HG02571 (cell line): ENCODE results near the gene ZDHHC17.
A peak's percentile ranks its signal among the peaks of the same experiment; 100 is the strongest.

Experiments used
- ATAC-seq: cut with Tn5 transposase; IDR thresholded peaks from one replicate; pipeline ENCODE4 v1.9.1; 2021; ENCODE audit warnings: mild to moderate bottlenecking, moderate library complexity; ENCODE audit not compliant: unreplicated experiment

ZDHHC17 gene

DNA sequence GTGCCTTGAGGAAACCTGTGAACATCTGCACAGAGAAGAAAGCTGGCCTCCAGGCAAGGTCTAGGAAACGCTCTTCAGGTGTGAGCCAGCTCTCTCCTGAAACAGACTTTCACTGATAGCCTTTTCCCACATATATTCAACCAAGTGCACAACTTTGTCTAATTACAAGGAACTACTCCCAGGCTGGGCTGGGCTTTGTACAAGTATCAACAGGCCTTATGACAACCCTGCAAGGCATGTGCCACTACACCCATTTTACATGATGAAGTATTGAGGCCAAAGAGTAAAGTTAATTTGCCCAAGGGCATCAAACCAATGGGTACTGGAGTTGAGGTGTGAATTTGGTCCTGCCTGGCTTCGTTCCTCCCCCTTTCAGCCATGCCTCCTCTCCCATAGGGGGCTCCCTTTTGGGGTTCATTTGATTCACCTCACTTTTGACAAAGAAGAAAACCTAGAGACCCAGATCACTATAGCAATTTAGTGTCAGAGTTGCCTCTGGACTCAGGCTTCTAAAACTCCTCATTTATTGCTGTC lies 112.8 kb downstream of the ZDHHC17 start:
- no peak for ATAC-seq

DNA sequence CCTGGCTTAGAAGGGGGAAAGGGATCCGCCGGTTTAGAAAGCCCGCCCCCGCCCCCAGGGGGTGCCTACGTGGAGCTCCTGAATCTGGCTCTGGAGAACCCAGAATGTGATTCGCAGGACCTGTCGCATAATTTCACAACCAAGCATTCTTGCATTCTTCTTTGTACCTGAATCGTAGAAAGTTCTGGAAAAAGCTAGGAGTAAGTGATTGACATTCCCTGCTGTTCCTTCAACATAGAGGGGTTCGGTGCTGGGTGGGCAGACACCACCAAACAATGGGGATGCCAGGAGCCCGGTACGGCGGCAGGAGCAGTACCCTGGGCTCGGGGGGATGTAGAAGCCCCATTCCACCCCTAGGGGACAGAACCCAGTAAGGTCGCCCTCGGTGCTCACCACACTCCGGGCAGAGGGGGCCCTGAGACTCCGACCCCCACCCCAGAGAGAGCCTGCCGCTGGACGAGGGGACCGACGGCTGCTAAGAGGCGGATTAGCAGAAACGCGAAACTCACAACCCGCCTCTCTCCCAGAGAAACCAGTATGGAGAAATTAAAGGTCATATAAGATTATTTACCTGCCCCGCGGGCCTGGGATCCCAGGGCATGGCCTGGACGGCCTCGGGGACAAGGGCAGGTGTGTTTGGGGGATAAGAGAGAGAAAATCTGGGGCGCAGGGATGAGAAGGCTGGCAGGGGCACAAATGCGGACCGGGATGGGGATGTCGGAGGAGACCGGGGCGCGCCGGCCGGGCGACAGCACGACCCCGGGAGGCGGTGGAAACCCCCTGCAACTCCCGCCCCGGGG lies 114.4 kb downstream of the ZDHHC17 start:
- peak; percentile 38 for ATAC-seq

DNA sequence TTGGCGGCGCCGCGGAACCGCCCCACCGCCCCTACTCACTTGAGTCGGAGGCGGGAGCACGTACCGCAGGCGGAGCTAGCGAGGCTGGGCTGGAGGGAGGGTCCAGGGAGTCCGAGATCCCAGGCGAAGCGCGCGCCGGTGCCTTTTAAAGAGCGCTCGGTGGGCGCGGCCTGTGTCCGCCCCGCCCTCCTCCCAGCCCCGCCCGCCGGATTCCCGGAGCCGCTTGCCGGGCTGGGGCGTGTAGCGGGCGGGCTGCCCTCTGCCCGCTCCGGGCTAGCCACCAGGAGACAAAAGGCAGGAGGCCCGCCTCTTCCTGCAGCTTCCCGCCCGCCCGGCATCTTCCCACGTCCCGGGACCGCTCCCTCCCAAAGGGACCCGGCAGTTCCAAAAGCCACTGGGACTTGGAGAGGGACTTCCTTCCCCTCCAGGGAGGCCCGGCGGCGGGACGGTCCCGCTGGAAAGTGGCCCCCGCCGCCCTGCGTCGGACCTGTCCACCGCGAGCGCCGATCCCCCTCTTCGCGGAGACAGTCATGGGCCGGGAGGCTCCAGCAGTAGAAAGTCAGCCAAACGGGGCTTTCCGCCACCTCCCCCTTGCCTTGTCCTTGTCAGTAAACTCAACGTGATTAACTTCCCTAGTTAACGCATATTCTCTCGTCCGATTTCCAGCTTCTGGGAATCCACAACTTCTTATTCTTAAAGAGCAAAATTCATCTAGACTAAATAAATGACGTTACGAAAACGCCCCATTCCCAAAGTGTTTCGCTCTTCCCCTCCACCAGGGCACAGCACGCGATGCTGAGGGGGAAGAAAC lies 115.2 kb downstream of the ZDHHC17 start, which contains the start of gene CSRP2:
TSS of gene CSRP2 (minus strand) at position 121 of the 811 bp plus-strand sequence. CDS start 12,759 bp downstream, outside the sequence.
- peak; percentile 88 for ATAC-seq

DNA sequence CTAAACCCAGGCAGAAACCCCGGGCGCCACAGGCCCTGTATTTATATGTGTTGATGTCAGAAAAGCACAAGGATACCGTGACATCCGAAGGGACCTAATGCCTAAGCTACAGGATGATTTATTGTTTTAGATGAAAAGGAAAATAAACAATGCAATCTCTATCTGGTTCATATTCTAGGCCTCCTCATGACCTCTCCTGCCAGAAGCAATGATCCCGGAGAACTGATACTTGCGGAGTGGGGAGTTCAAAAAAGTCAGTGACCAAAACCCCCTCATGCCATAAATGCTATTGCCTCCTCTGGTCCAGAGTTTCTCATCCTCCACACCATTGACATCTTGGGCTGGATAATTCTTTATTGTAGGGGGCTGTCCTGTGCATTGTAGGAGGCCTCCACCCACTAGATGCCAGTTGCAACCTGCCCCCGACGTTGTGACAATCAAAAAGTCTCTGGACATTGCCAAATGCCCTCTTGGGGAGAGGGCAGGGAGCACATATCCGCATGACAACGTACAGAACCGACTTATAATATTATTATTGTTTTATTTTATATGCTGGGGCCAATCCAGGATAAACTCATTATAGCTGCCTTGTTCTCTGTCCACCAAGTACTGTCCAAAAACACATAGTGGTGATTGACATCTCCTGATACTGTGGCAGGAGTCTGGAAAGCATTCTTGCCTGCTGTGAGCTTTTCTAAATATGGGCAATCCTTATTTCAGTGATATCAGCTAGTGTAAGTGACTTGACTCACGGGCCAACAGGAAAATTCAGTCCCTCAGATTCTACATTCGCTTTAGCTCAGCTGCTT lies 116.0 kb downstream of the ZDHHC17 start:
- ATAC-seq = no peak

DNA sequence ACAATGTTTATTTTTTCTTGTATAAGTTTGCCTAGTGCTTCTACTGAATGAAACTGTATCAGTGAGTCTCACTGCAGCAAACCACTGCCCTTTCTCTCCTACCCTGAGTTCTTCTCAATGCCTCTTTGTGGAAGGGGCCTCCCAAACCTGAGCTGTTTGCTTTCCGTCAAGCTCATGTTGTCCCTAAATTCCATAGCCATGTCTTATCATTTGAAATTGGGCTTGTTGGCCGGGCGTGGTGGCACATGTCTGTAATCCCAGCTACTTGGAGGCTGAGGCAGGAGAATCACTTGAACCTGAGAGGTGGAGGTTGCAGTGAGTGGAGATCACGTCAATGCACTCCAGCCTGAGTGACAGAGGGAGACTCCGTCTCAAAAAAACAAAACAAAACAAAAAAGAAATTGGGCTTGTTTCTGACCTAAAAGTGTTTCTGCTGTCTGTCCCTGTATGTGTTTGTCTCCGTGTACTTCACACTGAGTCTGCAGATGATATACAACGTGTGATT lies 116.7 kb downstream of the ZDHHC17 start:
- no peak for ATAC-seq

DNA sequence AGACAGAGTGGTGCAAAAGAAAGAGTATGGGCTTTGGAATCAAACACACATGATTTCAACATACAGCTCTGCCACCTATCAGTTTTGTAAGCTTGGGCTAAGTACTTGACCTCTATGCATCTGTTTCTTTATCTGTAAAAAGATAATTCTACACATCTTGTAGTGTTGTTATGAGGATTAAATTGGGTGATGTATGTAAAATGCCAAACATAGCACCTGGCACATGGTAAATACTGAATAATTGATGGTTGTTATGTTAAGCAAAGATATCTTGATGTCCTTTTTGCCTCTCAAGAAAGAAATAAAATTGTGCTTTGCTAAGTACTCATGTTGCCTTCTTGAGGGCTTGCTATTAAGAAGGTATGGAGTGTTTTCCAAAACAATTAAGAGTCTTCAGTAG lies 117.2 kb downstream of the ZDHHC17 start:
- ATAC-seq = no peak

DNA sequence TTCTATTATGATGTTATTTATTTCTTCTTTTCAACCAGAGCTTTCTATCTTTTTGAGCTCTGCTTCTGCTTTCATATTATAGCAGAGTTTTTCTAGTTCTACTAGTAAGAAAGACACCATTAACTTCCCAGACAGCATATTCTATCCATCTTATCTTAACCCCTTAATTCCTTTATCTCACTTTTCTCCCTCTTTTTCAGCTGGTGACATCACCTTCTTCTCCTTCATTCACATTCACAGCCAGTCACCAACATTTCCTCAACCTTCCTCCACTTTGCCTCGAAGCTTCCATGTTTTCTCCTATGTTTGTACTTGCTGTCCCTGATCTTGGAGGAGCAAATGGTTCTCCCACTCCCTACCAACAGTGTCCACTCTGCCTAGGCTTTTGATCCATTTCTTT lies 118.5 kb downstream of the ZDHHC17 start:
- no peak for ATAC-seq

DNA sequence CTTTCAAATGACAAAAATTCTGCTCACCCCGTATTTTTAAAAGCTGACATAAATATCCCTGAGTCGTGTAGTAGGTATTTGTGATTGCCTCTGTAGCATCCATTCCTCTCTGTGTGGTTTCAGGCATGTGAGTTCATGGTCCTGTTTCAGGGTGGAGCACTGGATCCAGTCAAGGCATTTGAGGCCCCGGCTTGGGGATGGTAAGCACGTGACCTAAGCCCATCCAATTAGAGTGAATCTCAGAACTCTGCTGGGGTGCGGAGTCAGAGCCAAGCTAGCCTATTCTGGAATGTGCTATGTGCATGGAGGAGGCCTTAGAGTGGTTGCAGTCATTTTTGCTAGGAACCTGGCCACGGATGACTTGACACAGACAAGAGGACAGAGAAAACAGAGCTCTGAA lies 119.2 kb downstream of the ZDHHC17 start:
- no peak for ATAC-seq

DNA sequence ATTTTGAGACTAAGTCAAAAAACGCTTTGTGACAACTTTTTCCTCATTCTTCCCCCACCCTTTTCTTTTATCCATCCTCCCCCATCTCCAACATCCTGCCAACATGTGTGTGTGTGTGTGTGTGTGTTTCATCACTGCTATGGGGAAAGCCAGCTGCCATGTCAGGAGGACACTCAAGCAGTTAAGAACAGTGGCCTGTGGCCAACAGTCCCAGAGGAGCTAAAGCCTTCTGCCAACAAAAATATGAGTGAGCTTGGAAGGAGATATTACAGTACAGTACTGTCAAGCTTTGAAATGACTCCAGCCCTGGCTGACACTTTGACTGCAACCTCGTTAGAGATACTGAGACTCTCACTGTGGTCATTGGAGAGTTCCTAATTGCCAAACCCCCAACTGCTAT lies 119.9 kb downstream of the ZDHHC17 start:
- ATAC-seq = no peak

DNA sequence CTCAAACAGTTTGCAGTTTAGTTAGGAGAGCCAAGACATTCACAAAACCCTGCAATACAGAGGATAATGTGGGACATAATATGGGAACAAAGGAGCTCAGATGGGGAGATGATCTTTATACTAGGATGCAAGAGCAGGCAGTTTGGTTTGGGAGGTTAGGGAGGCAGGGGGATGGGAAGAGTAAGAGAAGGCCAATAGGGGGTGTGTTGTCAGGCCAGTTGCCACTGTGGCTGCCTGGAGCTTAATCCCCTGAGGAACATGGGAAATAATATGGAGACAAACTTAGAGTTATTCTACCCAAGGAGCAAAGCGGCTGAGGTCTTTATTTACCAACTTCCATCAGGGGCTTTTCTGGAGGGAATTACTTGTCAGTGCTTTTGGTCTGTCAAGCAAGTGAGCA lies 124.9 kb downstream of the ZDHHC17 start:
- no peak for ATAC-seq

DNA sequence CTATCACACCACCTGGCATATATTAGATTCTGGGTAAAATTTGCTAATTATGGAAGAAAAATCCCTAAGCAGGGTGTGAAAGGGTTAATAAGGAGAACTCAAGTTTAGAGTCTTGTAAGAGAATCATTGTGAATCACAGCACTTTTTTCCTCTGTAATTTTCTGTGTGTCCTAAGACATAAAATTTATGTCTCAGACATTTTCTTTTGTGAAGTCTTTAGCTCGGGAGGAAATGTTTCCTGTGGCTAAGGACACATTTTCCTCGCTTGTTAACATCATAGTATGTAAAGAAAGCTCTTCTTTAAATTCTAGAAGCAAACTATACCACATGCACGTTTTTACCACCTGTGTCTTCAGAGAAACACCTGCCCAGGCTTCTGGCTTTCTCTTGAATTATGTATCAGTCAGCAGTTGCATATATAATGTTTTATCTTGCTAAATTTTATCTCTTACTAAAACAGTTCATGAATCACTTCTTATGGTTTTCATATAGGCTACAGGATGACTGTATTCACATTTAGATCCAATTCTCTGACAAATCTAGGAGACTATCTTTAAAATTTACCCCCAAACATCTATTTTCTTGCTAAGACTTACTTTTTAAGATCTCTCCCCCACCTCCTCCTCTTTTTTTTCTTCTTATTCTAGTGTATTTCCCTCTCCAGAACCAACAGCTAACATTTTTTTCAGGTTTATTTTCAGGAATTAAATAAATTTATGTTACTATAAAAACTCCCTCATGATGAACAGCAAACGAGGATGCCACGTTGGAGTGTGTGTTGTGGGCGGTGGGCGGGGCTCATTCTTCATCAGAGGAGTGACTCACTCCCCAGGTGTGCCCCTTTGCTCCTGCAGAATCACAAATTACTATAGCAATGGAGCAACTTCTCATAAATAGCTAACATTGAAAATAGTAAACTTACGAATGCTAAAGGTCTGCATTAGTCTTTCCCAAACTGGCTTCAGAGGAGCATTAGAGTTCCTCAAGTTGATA lies 126.5 kb downstream of the ZDHHC17 start:
- no peak for ATAC-seq

DNA sequence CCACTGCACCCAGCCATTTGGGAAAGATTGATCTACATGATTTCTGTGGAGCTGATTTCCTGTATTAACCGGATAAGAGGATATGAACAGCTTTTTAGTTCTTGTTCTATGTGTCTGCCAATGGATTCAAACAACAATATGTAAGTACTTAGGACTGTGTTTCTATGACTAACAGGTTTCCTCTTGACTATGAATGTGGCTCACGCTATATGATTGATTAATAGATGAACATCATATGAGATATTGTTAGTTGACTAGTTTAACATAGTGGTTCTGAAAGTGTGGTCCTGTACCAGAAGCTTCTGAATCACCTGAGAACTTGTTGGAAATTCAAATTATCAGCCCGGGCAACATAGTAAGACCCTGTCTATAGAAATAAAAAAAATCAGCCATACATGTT lies 127.7 kb downstream of the ZDHHC17 start:
- ATAC-seq = no peak

DNA sequence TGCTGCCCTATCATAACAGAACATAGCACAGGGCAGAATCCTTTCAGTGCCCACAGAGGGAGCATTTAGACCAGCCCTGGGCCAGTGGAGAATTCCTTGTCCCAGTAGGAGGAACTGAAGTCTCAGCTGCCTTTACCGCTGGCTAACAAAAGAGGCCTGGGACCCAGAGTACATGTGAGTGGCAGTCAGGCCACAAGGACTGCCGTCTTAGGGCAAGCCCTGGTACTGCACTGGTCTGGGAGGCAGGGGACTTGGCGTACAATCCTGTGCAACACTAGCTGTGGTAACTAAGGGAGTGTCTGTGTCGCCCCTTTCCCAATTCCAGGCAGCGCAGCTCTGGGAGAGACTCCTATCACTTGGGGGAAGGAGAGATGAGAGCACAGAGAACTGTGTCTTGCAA lies 131.9 kb downstream of the ZDHHC17 start:
- ATAC-seq = no peak

DNA sequence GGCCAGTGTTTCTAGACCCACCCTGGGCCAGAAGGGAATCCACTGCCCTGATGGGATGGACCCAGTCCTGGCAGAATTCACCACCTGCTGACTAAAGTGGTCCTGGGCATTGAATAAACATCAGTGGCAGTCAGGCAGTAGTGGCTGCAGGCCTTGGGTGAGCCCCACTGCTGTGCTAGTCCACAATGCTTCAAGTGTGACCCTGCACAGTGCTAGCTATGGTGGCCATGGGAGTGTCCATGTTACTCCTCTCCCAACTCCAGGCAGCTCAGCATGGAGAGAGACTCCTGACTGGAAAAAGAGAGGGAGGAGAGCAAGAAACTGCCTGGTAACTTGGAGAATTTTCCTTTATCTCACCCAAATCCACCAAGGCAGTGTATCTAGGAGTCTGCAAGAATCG lies 132.4 kb downstream of the ZDHHC17 start:
- no peak for ATAC-seq

DNA sequence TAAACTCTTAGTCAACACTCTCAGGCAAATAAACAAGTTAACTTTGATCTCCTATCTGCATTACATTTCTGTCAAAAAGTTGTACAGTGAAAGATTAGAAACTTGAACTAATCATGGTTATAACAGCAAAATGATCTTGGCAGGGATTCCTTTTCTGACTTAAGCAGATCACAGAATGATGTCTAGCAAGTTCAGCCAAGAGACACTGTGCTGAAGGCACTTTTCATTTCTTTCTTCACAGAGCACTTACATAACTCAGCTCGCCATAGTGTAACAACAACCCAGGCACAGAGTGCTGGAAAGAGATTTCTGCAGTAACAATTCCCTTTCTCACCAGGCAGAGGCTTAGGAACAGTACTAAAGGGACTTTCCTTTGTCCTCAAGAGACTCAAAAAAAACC lies 134.5 kb downstream of the ZDHHC17 start:
- ATAC-seq = no peak

DNA sequence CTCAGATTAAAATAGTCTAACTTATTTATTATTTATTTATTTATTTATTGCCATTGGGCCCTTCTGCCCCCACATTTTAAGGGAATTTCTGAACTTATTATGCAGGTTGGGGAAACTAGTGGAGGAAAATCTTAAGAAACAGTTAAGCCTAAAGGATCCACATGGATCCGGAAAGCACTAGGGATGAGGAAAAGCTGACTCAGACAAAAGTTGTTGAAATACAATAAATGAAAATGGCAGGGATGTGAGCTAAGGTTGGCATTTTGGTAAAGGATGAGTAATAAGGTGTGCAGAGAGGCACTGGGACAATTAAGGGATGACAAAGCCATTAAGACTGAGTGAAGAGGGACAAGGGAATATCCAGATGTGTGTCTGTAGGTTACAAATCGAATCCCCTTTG lies 135.6 kb downstream of the ZDHHC17 start:
- no peak for ATAC-seq

DNA sequence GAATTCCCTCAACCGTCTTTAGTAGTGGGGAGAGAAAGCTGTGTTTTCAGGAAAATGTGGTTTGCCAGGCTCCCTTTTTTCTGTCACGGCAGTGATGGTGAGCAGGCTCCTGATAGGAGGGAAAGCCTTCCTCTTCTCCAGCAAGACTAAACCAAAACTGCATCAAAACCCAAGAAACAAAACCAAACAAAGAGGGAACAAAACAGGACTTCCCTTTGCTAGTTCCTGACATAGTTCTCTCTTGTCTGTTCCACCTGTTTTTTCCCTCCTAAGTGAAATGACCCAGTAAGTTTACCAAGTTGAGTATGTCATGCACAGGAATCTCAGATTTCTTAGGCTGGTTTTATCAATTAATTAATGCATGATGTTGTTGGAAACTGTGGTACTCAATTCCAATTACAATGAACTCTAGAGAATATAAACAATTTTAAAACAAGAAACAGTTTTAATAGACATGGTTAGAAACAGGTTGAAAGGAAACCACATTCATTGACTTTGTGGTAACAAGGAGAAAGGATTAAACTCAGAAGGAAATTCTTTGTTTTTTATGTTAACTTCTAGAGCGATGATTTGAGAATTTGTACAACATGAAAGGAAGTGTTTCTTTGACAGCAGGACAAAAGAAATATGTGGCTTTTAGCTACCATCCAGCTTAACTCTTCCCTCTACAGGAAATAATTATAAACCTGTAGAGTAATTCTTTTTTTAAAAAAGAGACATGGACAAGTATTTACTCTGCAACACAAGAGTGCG lies 137.9 kb downstream of the ZDHHC17 start:
- ATAC-seq = no peak
